H9 (cell line): ENCODE results near the gene GFM1. TPM values are rescaled to one million over a fixed set of nuclear protein-coding genes. Genes with fewer than 3 reads are reported as not detected.

Experiments used
- DNase-seq: peaks from one replicate; pipeline ENCODE4 v3.0.0-alpha.2; 2017
- H2AFZ ChIP-seq: one replicate; pipeline ENCODE4 v1.6.1; 2013; ENCODE audit warnings: mild to moderate bottlenecking, low read length, control low read depth, moderate library complexity
- H2AK5ac ChIP-seq: 2 replicates; pipeline ENCODE4 v1.6.1; 2013; ENCODE audit warnings: low read length, control low read depth, mixed read lengths; ENCODE audit not compliant: insufficient read length
- H2BK120ac ChIP-seq: one replicate; pipeline ENCODE4 v1.6.1; 2013; ENCODE audit warnings: low read depth, mild to moderate bottlenecking, low read length, control low read depth, inconsistent platforms; ENCODE audit not compliant: poor library complexity, severe bottlenecking
- H2BK12ac ChIP-seq: 2 replicates; pipeline ENCODE4 v1.6.1; 2013; ENCODE audit warnings: low read length, control low read depth, mixed read lengths, low read depth; ENCODE audit not compliant: insufficient read length
- H2BK15ac ChIP-seq: 2 replicates; pipeline ENCODE4 v1.6.1; 2013; ENCODE audit warnings: low read depth, low read length, control low read depth
- H2BK20ac ChIP-seq: one replicate; pipeline ENCODE4 v1.6.1; 2013; ENCODE audit warnings: low read depth, mild to moderate bottlenecking, low read length, control low read depth, inconsistent platforms; ENCODE audit not compliant: poor library complexity, severe bottlenecking
- H2BK5ac ChIP-seq: 2 replicates; pipeline ENCODE4 v1.6.1; 2013; ENCODE audit warnings: low read length, control low read depth, mixed read lengths; ENCODE audit not compliant: insufficient read length
- H3K14ac ChIP-seq: 2 replicates; pipeline ENCODE4 v1.6.1; 2013; ENCODE audit warnings: low read length, control low read depth; ENCODE audit not compliant: insufficient read depth
- H3K18ac ChIP-seq: 2 replicates; pipeline ENCODE4 v1.6.1; 2013; ENCODE audit warnings: low read depth, mild to moderate bottlenecking, mixed read lengths, low read length, control low read depth; ENCODE audit not compliant: insufficient read length
- H3K23ac ChIP-seq: 2 replicates; pipeline ENCODE4 v1.6.1; 2013; ENCODE audit warnings: low read length, control low read depth, mixed read lengths, low read depth; ENCODE audit not compliant: insufficient read length
- H3K23me2 ChIP-seq: 2 replicates; pipeline ENCODE4 v1.6.1; 2013; ENCODE audit warnings: low read depth, mild to moderate bottlenecking, mixed read lengths, low read length, control low read depth; ENCODE audit not compliant: insufficient read length, poor library complexity, severe bottlenecking
- H3K27ac ChIP-seq: 2 replicates; pipeline ENCODE4 v1.5.1; 2013; ENCODE audit warnings: low read length, control low read depth, mixed read lengths, low read depth; ENCODE audit not compliant: insufficient read length
- H3K27me3 ChIP-seq: 2 replicates; pipeline ENCODE4 v1.6.1; 2013; ENCODE audit warnings: low read length, control low read depth, inconsistent platforms; ENCODE audit not compliant: insufficient read depth
- H3K4ac ChIP-seq: 2 replicates; pipeline ENCODE4 v1.6.1; 2013; ENCODE audit warnings: low read depth, mild to moderate bottlenecking, control low read depth, inconsistent platforms, low read length, moderate library complexity
- H3K4me1 ChIP-seq: 2 replicates; pipeline ENCODE4 v1.6.1; 2013; ENCODE audit warnings: low read length, control low read depth, inconsistent platforms; ENCODE audit not compliant: insufficient read depth
- H3K4me2 ChIP-seq: 2 replicates; pipeline ENCODE4 v1.6.1; 2013; ENCODE audit warnings: low read length, control low read depth, mixed read lengths; ENCODE audit not compliant: insufficient read length, insufficient read depth
- H3K56ac ChIP-seq: 2 replicates; pipeline ENCODE4 v1.6.1; 2013; ENCODE audit warnings: low read depth, mild to moderate bottlenecking, mixed read lengths, low read length, control low read depth; ENCODE audit not compliant: insufficient read length
- H3K79me1 ChIP-seq: 2 replicates; pipeline ENCODE4 v1.6.1; 2013; ENCODE audit warnings: low read depth, mild to moderate bottlenecking, moderate library complexity, low read length, control low read depth, inconsistent platforms; ENCODE audit not compliant: insufficient read depth, poor library complexity, severe bottlenecking
- H3K79me2 ChIP-seq: 2 replicates; pipeline ENCODE4 v1.6.1; 2013; ENCODE audit warnings: low read length, control low read depth, inconsistent platforms; ENCODE audit not compliant: insufficient read depth
- H3K9ac ChIP-seq: 2 replicates; pipeline ENCODE4 v1.6.1; 2013; ENCODE audit warnings: low read length, control low read depth, mixed read lengths; ENCODE audit not compliant: insufficient read length; ENCODE audit errors: extremely low read depth
- H3K9me3 ChIP-seq: one replicate; pipeline ENCODE4 v1.6.1; 2013; ENCODE audit warnings: low read depth, low read length, inconsistent platforms; ENCODE audit not compliant: control insufficient read depth
- H3T11ph ChIP-seq: one replicate; pipeline ENCODE4 v1.6.1; 2013; ENCODE audit warnings: mild to moderate bottlenecking, low read length, control low read depth, inconsistent platforms
- H4K20me1 ChIP-seq: one replicate; pipeline ENCODE4 v1.6.1; 2013; ENCODE audit not compliant: control insufficient read depth, insufficient read length, insufficient read depth
- H4K5ac ChIP-seq: 2 replicates; pipeline ENCODE4 v1.6.1; 2013; ENCODE audit warnings: low read depth, mild to moderate bottlenecking, mixed read lengths, low read length, control low read depth; ENCODE audit not compliant: insufficient read length
- H4K8ac ChIP-seq: replicated peaks from 2 replicates; pipeline ENCODE4 v1.6.1; 2013; ENCODE audit warnings: low read length, control low read depth, mixed read lengths, low read depth; ENCODE audit not compliant: insufficient read length
- H4K91ac ChIP-seq: 2 replicates; pipeline ENCODE4 v1.6.1; 2013; ENCODE audit warnings: low read depth, mild to moderate bottlenecking, moderate library complexity, mixed read lengths, low read length, control low read depth; ENCODE audit not compliant: insufficient read length
- H3K27ac Mint-ChIP-seq, 3 experiments: 2 replicates in 2 of 3; 3 replicates in 1 of 3; pipeline ENCODE4 v1.8.0; 2020 to 2021; ENCODE audit warnings: mixed read lengths in 3 of 3, mild to moderate bottlenecking in 1 of 3, moderate library complexity in 1 of 3
- H3K27me3 Mint-ChIP-seq: 2 replicates; pipeline ENCODE4 v1.8.0; 2021; ENCODE audit warnings: low read depth, mild to moderate bottlenecking, moderate library complexity, mixed read lengths
- H3K36me3 Mint-ChIP-seq, 3 experiments: 2 replicates in 2 of 3; 3 replicates in 1 of 3; pipeline ENCODE4 v1.8.0; 2020 to 2021; ENCODE audit warnings: low read depth in 3 of 3, mixed read lengths in 3 of 3; ENCODE audit not compliant: insufficient read depth in 1 of 3
- H3K4me1 Mint-ChIP-seq, 2 experiments: 2 replicates each; pipeline ENCODE4 v1.8.0; 2020; ENCODE audit warnings: mixed read lengths in 2 of 2
- H3K4me3 Mint-ChIP-seq, 2 experiments: 2 replicates in 1 of 2; 3 replicates in 1 of 2; pipeline ENCODE4 v1.8.0; 2020 to 2021; ENCODE audit warnings: mild to moderate bottlenecking in 2 of 2, mixed read lengths in 2 of 2, moderate library complexity in 1 of 2
- H3K9me3 Mint-ChIP-seq, 2 experiments: 2 replicates in 1 of 2; 3 replicates in 1 of 2; pipeline ENCODE4 v1.8.0; 2020; ENCODE audit warnings: mild to moderate bottlenecking in 2 of 2, mixed read lengths in 2 of 2, moderate library complexity in 1 of 2
- WGBS: extraction: QIAGEN DNeasy Blood & Tissue Kit; methylation state at CpG from one replicate; pipeline ENCODE4 v1.1.7; 2013; ENCODE audit warnings: missing lambda C conversion rate, low lambda C conversion rate, mixed read lengths; ENCODE audit not compliant: insufficient read length; ENCODE audit errors: extremely low coverage; 5-methylcytosine and 5-hydroxymethylcytosine counted together
- total RNA-seq: library from RNA; stranded (reverse); gene quantifications from 2 replicates; pipeline ENCODE4 v1.2.1, GENCODE V29; 2021
- TF ChIP-seq, protein P1 (sequence below): fragments of 200-600 bp; sonication (generic); conservative IDR thresholded peaks from 3 replicates; pipeline ENCODE4 v1.8.0; 2021; ENCODE audit warnings: antibody characterized with exemption, mild to moderate bottlenecking

GFM1 gene
- total RNA-seq, 1 experiment from 2014 or later, result 47.1 TPM

DNA sequence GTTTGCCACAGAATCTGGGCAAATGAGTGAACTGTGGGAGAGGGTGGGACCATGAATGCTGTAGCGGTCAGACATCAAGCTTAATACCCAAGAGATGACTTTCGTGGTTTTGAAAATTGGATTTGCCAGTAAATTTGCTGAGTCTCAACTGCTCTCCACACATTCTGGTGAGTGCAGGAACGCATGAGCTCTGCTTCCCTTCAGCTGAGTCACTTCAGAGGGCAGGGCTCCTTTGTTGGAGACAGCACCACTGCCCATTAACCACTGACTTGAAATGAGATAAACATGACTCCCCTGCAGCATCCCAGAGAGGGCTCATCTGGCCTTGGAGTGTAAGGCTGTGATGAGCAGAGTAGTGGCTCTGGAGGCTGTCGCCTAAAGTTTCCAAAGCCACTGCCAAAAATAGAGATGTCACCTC is 65.3 kb downstream of the GFM1 start:
- TF ChIP-seq, protein P1, sequence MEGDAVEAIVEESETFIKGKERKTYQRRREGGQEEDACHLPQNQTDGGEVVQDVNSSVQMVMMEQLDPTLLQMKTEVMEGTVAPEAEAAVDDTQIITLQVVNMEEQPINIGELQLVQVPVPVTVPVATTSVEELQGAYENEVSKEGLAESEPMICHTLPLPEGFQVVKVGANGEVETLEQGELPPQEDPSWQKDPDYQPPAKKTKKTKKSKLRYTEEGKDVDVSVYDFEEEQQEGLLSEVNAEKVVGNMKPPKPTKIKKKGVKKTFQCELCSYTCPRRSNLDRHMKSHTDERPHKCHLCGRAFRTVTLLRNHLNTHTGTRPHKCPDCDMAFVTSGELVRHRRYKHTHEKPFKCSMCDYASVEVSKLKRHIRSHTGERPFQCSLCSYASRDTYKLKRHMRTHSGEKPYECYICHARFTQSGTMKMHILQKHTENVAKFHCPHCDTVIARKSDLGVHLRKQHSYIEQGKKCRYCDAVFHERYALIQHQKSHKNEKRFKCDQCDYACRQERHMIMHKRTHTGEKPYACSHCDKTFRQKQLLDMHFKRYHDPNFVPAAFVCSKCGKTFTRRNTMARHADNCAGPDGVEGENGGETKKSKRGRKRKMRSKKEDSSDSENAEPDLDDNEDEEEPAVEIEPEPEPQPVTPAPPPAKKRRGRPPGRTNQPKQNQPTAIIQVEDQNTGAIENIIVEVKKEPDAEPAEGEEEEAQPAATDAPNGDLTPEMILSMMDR, result no peak
- H4K8ac ChIP-seq, result no peak overlapping the region
- H3K27me3 Mint-ChIP-seq, result no peaks in the 10 kb centered on the region
- no peaks in the 10 kb centered on the region for H3K23me2 ChIP-seq
- no peak for DNase-seq
- H3K4me1 ChIP-seq, result no peaks in the 10 kb centered on the region
- H2BK5ac ChIP-seq, result no peak overlapping the region
- no peak overlapping the region for H3K9ac ChIP-seq
- H4K5ac ChIP-seq, result no peak overlapping the region
- H3K27me3 ChIP-seq, result no peaks in the 10 kb centered on the region
- no peak overlapping the region for H3K27ac ChIP-seq
- no peak overlapping the region for H3K4me3 Mint-ChIP-seq
- H3K9me3 ChIP-seq, result no peaks in the 10 kb centered on the region
- H3T11ph ChIP-seq, result no peak overlapping the region
- H3K14ac ChIP-seq, result no peak overlapping the region
- no peaks in the 10 kb centered on the region for H3K79me1 ChIP-seq
- WGBS, result no CpG with 5 or more reads among the region's 4 CpGs
- peaks cover 15 to 17% of the 10 kb centered on the region in 2 experiments for H3K4me1 Mint-ChIP-seq
- H2BK20ac ChIP-seq, result no peak overlapping the region
- H3K27ac Mint-ChIP-seq, result peak overlapping the region in 1 of 3 experiments; percentile 3; a peak in 1 of 7 replicates
- no peak overlapping the region for H3K18ac ChIP-seq
- H3K36me3 Mint-ChIP-seq, result peaks cover 0 to 16% (median 2%) of the 10 kb centered on the region in 3 experiments; a peak in 3 of 7 replicates
- no peak overlapping the region for H2BK15ac ChIP-seq
- no peaks in the 10 kb centered on the region for H3K79me2 ChIP-seq
- H4K91ac ChIP-seq, result no peak overlapping the region
- H3K4me2 ChIP-seq, result no peak overlapping the region
- H3K56ac ChIP-seq, result no peak overlapping the region
- no peak overlapping the region for H2AK5ac ChIP-seq
- H2BK12ac ChIP-seq, result no peak overlapping the region
- no peak overlapping the region for H2BK120ac ChIP-seq
- no peak overlapping the region for H3K23ac ChIP-seq
- no peaks in the 10 kb centered on the region for H3K9me3 Mint-ChIP-seq
- H3K4ac ChIP-seq, result no peak overlapping the region
- H4K20me1 ChIP-seq, result no peaks in the 10 kb centered on the region
- no peak overlapping the region for H2AFZ ChIP-seq
